ENCODE measurements around the gene HSD17B12.

The HSD17B12 gene

DNA sequence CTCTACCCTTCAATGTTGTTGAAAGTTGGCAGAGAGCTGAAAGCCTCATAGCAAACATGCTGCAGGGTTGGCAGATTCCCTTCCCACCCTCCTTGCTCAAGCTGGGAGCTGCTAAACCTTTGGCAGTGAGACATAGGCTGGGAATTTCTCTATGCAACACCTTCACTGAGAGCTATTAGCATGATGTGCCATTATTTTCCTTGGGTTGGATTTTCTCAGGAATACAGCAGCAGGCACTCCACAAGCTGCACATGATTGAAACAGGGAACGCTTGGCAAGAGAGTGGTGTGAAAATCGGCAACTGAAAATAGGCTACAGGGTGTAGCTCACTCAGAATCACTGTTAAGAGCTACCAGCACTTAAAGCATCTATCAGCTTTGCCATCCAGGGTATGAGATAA is 190.5 kb downstream of the HSD17B12 start:
- DNase-seq (ENCODE audit: low read depth): no peak

DNA sequence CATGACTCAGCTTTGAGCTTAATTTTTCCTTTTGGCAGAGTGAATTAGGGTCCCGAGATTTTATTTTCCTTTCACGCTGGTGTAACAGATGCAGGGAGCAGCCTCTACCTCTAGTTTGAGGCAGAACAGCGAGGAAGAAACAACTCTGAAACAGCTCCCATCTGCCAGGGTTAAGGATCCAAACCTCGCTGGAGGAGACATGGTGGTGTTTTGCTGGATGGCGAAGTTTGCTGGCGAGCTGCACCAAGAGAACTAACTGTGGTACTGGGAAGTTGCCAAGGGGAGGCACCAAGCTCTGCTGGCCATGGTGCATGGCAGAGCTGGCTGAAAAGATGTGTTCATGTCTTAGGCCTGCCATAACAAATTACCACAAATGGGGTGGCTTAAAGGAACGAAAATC is 192.5 kb downstream of the HSD17B12 start:
- DNase-seq (ENCODE audit: low read depth): no peak

- DNase-seq (ENCODE audit: low read depth): no peak
These were observed 193.5 kb downstream of the HSD17B12 start for GRCh38 chr11:43874078-43874477.

GRCh38 chr11:43874738-43875137 is 194.2 kb downstream of the HSD17B12 start:
- DNase-seq (ENCODE audit: low read depth): no peak

DNA sequence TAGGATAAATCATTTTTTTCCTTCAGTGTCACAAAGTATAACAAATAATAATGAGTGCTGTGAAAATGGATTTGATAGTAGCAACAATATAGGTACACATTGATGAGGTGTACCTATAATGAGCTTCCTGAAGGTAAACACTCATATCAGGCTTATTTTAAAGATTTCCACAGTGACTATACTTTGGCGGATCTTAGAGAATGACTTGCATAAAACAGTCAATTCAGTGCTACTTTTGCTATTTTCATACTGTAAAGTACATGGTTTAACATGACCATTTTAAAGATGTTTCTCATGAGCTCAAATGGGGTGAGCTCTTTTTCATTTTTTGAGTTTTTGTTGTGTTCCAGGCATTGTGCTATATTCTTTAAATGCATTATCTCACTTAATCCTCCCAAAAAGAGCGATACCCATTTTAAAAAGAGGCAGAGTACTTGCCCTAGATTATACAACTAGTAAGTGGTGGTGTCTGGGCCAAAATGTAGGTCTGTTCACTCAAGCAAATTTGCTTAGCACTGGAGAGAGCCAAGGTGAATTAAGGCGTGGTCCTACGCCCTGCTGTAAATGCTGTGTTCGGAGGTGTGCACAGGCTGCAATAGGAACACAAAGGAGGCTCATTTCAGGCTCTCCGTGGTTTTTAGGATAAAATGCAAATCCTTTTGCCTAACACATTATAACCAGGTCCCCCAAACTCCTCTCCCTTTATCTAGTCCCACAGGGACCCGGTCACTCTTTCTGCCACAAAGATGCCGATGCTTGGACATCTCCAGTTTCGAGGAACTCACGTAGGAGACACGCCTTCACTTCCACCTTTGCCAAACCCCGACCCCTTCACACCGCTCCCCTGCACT is 199.5 kb downstream of the HSD17B12 start:
- no peak for DNase-seq (ENCODE audit: low read depth)

DNA sequence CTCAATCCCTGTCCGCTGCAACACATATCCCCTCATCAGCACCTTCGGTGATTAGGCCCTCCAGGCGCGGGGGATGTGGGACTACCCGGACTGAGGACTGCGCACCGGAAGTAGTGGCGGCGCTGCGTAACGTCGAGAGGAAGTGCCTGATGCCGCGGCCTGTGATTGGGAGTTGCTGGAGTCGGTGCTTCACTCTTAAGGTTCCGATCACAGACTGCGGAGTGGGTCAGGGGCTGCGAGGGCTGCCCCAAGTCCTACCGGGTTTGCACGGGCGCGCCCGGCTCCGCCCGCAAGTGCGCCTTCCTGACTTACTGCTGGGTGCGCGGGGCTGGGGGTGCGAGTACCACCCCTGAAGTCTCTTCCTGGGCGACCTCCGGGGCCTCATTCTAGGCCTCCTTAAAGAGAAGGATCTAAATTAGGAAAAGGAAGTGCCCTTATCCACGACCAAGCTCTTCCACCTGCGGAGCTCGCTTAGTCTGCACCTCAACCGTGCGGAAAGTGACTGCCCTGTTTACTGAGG is 200.2 kb downstream of the HSD17B12 start, which contains the start of gene ALKBH3:
TSS of gene ALKBH3 (plus strand) at position 192 of the 520 bp plus-strand sequence. CDS start 1,822 bp downstream, outside the sequence.
- peak; percentile 76 for DNase-seq (ENCODE audit: low read depth)

- no peak for DNase-seq (ENCODE audit: low read depth)
These were observed 212.3 kb downstream of the HSD17B12 start for GRCh38 chr11:43892851-43893250.

DNA sequence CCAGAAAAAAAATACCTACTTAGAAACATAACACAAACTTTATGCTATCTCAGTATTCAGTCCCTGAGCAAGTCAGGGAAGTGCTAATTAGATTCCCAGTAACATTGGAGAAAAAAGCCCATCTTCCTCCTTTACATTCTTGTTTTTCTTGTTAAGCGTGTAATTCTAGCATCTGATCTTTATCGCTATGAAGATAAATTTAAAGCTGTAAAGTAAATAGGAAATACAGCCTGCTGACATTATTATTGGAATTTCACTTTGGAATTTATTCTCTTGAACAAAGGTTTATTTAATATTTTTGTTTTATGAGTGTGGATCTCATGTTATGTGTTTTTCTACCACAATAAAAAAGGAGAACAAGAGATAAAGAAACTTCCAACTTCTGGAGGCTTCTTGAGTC is 214.0 kb downstream of the HSD17B12 start:
- no peak for DNase-seq (ENCODE audit: low read depth)

- no peak for DNase-seq (ENCODE audit: low read depth)
These were observed 215.1 kb downstream of the HSD17B12 start for GRCh38 chr11:43895601-43896000.

- DNase-seq (ENCODE audit: low read depth): no peak
These were observed 218.0 kb downstream of the HSD17B12 start for GRCh38 chr11:43898574-43898973.

- no peak for DNase-seq (ENCODE audit: low read depth)
These were observed 218.6 kb downstream of the HSD17B12 start for GRCh38 chr11:43899094-43899493.

DNA sequence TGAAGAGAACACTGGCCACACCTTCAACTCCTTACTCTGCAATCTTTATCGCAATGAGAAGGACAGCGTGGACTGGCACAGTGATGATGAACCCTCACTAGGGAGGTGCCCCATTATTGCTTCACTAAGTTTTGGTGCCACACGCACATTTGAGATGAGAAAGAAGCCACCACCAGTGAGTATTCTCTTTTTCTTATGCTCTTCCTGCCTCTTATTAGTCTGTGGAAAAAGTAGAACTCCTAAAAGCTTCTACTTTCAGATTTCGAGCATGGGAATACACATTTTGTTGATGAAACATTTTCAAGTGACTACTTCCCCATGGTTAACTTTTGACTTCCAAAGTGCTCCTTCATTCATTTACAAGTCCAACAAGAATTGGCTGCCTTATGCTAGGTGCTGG is 221.0 kb downstream of the HSD17B12 start:
- DNase-seq (ENCODE audit: low read depth): no peak

- DNase-seq (ENCODE audit: low read depth): no peak
These were observed 222.5 kb downstream of the HSD17B12 start for GRCh38 chr11:43903078-43903477.

DNA sequence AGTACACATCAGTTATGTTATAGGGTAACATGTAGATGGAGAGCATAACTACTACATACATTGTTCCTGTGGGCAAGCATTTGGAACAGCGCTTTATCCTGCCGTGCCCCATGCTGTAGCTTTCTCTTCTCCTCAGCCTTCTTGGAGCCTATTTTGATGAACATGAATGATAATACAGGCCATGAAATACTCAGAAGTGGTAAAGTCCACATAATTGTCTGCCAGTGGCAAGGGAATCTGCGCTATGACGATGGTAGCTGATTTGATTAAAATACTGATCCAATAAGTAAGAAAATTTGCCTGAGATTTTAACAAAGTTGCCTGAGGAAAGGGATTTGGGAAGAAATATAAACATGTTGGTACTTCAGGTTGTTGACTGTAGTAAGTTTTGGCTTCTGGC is 223.4 kb downstream of the HSD17B12 start:
- no peak for DNase-seq (ENCODE audit: low read depth)

- DNase-seq (ENCODE audit: low read depth): no peak
These were observed 224.4 kb downstream of the HSD17B12 start for GRCh38 chr11:43904742-43905535.

DNA sequence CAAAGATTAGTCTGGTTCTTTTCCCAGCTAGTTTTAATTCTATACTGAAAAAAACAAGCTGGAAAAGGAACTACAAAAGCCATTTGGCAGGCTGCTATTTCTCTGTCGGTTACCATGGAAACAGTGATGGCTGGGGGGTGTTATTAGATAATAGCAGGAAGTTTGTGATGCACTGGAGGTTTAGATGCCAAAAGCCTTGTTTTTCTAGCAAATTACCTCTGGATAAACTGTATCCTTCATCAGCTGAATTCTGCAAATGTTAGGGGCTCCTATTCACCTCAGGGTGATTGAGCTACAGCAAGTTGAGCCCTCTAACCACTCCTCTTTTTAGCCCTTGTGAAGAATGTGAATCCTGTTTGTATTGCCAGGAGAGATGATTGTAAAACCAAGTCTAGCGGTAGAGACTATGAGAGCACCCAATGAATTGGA is 225.3 kb downstream of the HSD17B12 start:
- no peak for DNase-seq (ENCODE audit: low read depth)
